PC-3 (cell line): Measurements from ENCODE around the gene PPCS. TPM values are rescaled to one million over a fixed set of nuclear protein-coding genes. Genes with fewer than 3 reads are reported as not detected.

ENCODE experiments used
- ATAC-seq: fragments of 200-7000 bp; cut with Tn5 transposase; 2 replicates; pipeline ENCODE4 v1.9.1; 2020; ENCODE audit warnings: mild to moderate bottlenecking, moderate library complexity
- BruUV-seq: library from RNA; stranded (reverse); fragments of 400-500 nt; replicated peaks from 2 replicates; lab custom pipeline; 2021; lab: Mats Ljungman, UMichigan
- CTCF ChIA-PET: fragments of 300-600 bp; sonication (Branson Sonifier 250); formaldehyde crosslinking; loops from one replicate; lab custom pipeline; 2022; ENCODE audit warnings: antibody characterized with exemption; lab: Charles Lee
- POLR2A ChIA-PET: fragments of 300-600 bp; sonication (Branson Sonifier 250); formaldehyde crosslinking; loops from one replicate; lab custom pipeline; 2022; ENCODE audit warnings: antibody characterized with exemption; ENCODE audit not compliant: unreplicated experiment; lab: Charles Lee
- DNase-seq: peaks from one replicate; pipeline ENCODE4 v3.0.0-alpha.2; 2015
- H2AFZ ChIP-seq: fragments of 300-600 bp; sonication (generic); 2 replicates; pipeline ENCODE4 v1.6.0; 2016; ENCODE audit warnings: antibody characterized with exemption, low read length
- H3F3A ChIP-seq: fragments of 300-600 bp; sonication (generic); one replicate; pipeline ENCODE4 v1.6.0; 2017; ENCODE audit warnings: antibody characterized with exemption, low read length, control low read depth, mild to moderate bottlenecking; ENCODE audit not compliant: unreplicated experiment
- H3K27ac ChIP-seq: fragments of 300-600 bp; sonication (generic); 2 replicates; pipeline ENCODE4 v1.5.1; 2016; ENCODE audit warnings: mild to moderate bottlenecking, low read length
- H3K27me3 ChIP-seq: fragments of 300-600 bp; sonication (generic); 2 replicates; pipeline ENCODE4 v1.6.1; 2016; ENCODE audit warnings: low read length, mixed read lengths
- H3K36me3 ChIP-seq: fragments of 300-600 bp; sonication (generic); 2 replicates; pipeline ENCODE4 v1.6.1; 2016; ENCODE audit warnings: low read depth, mixed run types, low read length, mixed read lengths
- H3K4me1 ChIP-seq: fragments of 300-600 bp; sonication (generic); 2 replicates; pipeline ENCODE4 v1.5.1; 2016; ENCODE audit warnings: low read length; ENCODE audit not compliant: insufficient read depth
- H3K4me2 ChIP-seq: fragments of 300-600 bp; sonication (generic); 2 replicates; pipeline ENCODE4 v1.6.0; 2016; ENCODE audit warnings: low read length
- H3K4me3 ChIP-seq: fragments of 300-600 bp; sonication (generic); 2 replicates; pipeline ENCODE4 v1.5.1; 2016; ENCODE audit warnings: mild to moderate bottlenecking, low read length, mixed read lengths
- H3K79me2 ChIP-seq: fragments of 300-600 bp; sonication (generic); 2 replicates; pipeline ENCODE4 v1.6.1; 2017; ENCODE audit warnings: low read length, mixed read lengths
- H3K9ac ChIP-seq: fragments of 300-600 bp; sonication (generic); 2 replicates; pipeline ENCODE4 v1.6.0; 2016; ENCODE audit warnings: mild to moderate bottlenecking, low read length
- H3K9me2 ChIP-seq: fragments of 300-600 bp; sonication (generic); replicated peaks from 2 replicates; pipeline ENCODE4 v1.6.1; 2016; ENCODE audit warnings: mixed run types, low read length, mixed read lengths
- H3K9me3 ChIP-seq: fragments of 300-600 bp; sonication (generic); 2 replicates; pipeline ENCODE4 v1.6.1; 2016; ENCODE audit warnings: low read length, mixed read lengths
- H4K20me1 ChIP-seq: fragments of 300-600 bp; sonication (generic); 2 replicates; pipeline ENCODE4 v1.6.1; 2016; ENCODE audit warnings: low read length, mixed read lengths
- EZH2 ChIP-seq: fragments of 300-600 bp; sonication (generic); IDR thresholded peaks from one replicate; pipeline ENCODE4 v1.6.1; 2017; ENCODE audit warnings: antibody characterized with exemption, mild to moderate bottlenecking, low read length; ENCODE audit not compliant: unreplicated experiment
- EZH2phosphoT487 ChIP-seq: fragments of 300-600 bp; sonication (generic); IDR thresholded peaks from 2 replicates; pipeline ENCODE4 v1.6.1; 2018; ENCODE audit warnings: mild to moderate bottlenecking, antibody characterized with exemption, low read length, borderline replicate concordance
- intact Hi-C: fragments of 100-400 bp; cut with micrococcal nuclease; formaldehyde crosslinking; loops from 2 replicates; pipeline ENCODE4 v1.9.0; 2023
- total RNA-seq: library from RNA; depleted of rRNA; stranded (reverse); fragments of >200 nt; gene quantifications from 2 replicates; pipeline ENCODE4 v1.2.3, GENCODE V29; 2014
- TF ChIP-seq, protein P1 (sequence below): fragments of 300-600 bp; sonication (generic); conservative IDR thresholded peaks from 2 replicates; pipeline ENCODE4 v1.5.1; 2017; ENCODE audit warnings: antibody characterized with exemption, low read depth, mild to moderate bottlenecking, low read length

PPCS gene
- total RNA-seq, 1 experiment from 2014 or later: 56.1 TPM

- Histone ChIP-seq H3K9ac (no peak overlapping the region), H3K27me3 (no peaks in the 10 kb centered on the region), H3K36me3 (no peaks in the 10 kb centered on the region), H3K9me2 (no peaks in the 10 kb centered on the region), H4K20me1 (no peaks in the 10 kb centered on the region), H2AFZ (no peak overlapping the region), H3F3A (no peaks in the 10 kb centered on the region), H3K4me2 (no peak overlapping the region), H3K9me3 (no peaks in the 10 kb centered on the region), H3K79me2 (no peaks in the 10 kb centered on the region), H3K4me3 (no peak overlapping the region), H3K4me1 (no peaks in the 10 kb centered on the region), H3K27ac (no peak overlapping the region)
- intact Hi-C loops: no loop called here
- ATAC-seq (no peak), DNase-seq (no peak)
- TF ChIP-seq EZH2phosphoT487 (no peak), EZH2 (no peak)
- TF ChIP-seq, protein P1, sequence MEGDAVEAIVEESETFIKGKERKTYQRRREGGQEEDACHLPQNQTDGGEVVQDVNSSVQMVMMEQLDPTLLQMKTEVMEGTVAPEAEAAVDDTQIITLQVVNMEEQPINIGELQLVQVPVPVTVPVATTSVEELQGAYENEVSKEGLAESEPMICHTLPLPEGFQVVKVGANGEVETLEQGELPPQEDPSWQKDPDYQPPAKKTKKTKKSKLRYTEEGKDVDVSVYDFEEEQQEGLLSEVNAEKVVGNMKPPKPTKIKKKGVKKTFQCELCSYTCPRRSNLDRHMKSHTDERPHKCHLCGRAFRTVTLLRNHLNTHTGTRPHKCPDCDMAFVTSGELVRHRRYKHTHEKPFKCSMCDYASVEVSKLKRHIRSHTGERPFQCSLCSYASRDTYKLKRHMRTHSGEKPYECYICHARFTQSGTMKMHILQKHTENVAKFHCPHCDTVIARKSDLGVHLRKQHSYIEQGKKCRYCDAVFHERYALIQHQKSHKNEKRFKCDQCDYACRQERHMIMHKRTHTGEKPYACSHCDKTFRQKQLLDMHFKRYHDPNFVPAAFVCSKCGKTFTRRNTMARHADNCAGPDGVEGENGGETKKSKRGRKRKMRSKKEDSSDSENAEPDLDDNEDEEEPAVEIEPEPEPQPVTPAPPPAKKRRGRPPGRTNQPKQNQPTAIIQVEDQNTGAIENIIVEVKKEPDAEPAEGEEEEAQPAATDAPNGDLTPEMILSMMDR: no peak
- POLR2A ChIA-PET: no interaction called here
- CTCF ChIA-PET: no interaction called here
- no TSS peak for BruUV-seq
These were observed 21.4 kb downstream of the PPCS start for GRCh38 chr1:42477775-42478174.

- intact Hi-C loops: no loop called here
- Histone ChIP-seq H4K20me1 (no peaks in the 10 kb centered on the region), H3K79me2 (no peaks in the 10 kb centered on the region), H3K9ac (no peak overlapping the region), H3K9me3 (no peaks in the 10 kb centered on the region), H3F3A (no peaks in the 10 kb centered on the region), H3K36me3 (no peaks in the 10 kb centered on the region), H3K4me1 (no peaks in the 10 kb centered on the region), H2AFZ (no peak overlapping the region), H3K9me2 (no peaks in the 10 kb centered on the region), H3K4me3 (no peak overlapping the region), H3K4me2 (no peak overlapping the region), H3K27me3 (no peaks in the 10 kb centered on the region), H3K27ac (no peak overlapping the region)
- DNase-seq: peak; percentile 55
- BruUV-seq: no TSS peak
- POLR2A ChIA-PET: no interaction called here
- TF ChIP-seq, protein P1: peak; percentile 47; the same call in 1 of the 2 replicates
- TF ChIP-seq EZH2phosphoT487 (no peak), EZH2 (no peak)
- peak; percentile 72 for ATAC-seq
- CTCF ChIA-PET: no interaction called here
These were observed 23.3 kb downstream of the PPCS start for GRCh38 chr1:42479621-42480020.

GRCh38 chr1:42480921-42481320, 24.6 kb downstream of the PPCS start:
- H3K79me2 ChIP-seq: no peaks in the 10 kb centered on the region
- H3F3A ChIP-seq: no peaks in the 10 kb centered on the region
- BruUV-seq: no TSS peak
- TF ChIP-seq EZH2: no peak
- TF ChIP-seq EZH2phosphoT487: no peak
- TF ChIP-seq, protein P1: no peak
- DNase-seq: no peak
- no peak overlapping the region for H3K27ac ChIP-seq
- H3K9ac ChIP-seq: no peak overlapping the region
- no peak overlapping the region for H2AFZ ChIP-seq
- H3K4me2 ChIP-seq: no peak overlapping the region
- no peaks in the 10 kb centered on the region for H3K9me2 ChIP-seq
- H3K9me3 ChIP-seq: no peaks in the 10 kb centered on the region
- H3K27me3 ChIP-seq: no peaks in the 10 kb centered on the region
- ChIA-PET CTCF (no interaction called here), POLR2A (no interaction called here)
- ATAC-seq: no peak
- intact Hi-C loops: no loop called here
- H3K4me1 ChIP-seq: no peaks in the 10 kb centered on the region
- H3K36me3 ChIP-seq: no peaks in the 10 kb centered on the region
- H3K4me3 ChIP-seq: no peak overlapping the region
- no peaks in the 10 kb centered on the region for H4K20me1 ChIP-seq
